ENCODE measurements around the gene GPN1.

The GPN1 gene

DNA sequence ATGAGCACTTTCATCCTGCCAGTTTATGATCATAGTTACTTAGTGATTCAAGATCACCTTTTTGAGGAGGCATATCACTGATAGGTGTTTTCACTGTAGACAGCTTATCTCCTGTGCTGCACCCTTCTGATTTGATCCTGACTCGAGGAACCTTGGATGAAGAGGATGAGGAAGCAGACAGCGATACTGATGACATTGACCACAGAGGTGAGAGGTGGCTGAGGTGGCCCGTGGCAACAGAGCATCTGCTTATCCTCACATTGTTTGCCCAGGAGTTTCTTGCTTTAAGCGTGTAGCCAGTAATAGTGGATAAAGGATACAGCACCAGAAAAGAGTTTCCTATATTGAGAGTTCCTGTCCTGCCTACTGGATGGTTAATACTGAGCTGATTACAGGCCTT, 18.9 kb downstream of the GPN1 start:
- DNase-seq (ENCODE audit: low read depth), result no peak
- no peak overlapping the region for H3K4me3 ChIP-seq (ENCODE audit: low read depth, low read length)
- no peak for TF ChIP-seq CTCF (IDR thresholded peaks at IDR 0.05; ENCODE audit: low read depth, low read length, missing control alignments)

DNA sequence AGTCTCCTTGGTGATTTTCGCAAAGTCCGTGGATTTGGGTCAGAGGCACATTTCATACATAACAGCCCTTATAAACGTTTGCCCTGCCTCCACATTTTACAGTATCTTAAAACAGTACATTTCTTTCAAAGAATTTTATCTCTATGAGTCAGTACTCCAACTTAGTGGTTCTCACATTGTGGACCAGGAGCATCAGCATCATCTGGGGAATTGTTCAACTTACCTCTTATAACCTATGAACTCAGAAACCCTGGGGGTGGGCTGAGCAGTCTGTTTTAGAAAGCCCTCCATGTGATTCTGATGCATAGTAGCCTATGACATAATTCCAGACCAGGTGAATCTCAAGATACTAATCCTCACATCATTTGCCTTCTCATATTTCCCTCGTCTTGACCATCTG, 22.2 kb downstream of the GPN1 start:
- TF ChIP-seq CTCF (IDR thresholded peaks at IDR 0.05; ENCODE audit: low read depth, low read length, missing control alignments), result no peak
- no peak for DNase-seq (ENCODE audit: low read depth)
- H3K4me3 ChIP-seq (ENCODE audit: low read depth, low read length), result no peak overlapping the region

DNA sequence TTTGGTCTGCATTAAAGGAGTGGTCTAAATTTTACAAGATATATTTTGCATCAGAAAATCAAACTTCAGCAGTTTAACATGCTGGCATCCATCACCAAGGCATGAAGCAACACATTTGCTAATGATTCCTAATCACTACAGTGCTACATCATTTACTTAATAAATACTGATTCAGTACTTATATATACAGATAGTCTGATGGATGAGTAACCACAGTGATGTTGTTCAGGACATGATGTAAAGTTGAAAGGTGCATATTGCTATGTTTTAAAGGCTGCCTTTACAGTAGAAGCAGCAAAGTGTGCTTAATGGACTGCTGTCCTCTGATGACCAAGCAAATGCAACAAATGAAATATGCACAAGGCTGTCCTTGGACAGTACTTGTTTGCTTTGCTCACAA, 23.5 kb downstream of the GPN1 start:
- no peak overlapping the region for H3K4me3 ChIP-seq (ENCODE audit: low read depth, low read length)
- no peak for DNase-seq (ENCODE audit: low read depth)
- TF ChIP-seq CTCF (IDR thresholded peaks at IDR 0.05; ENCODE audit: low read depth, low read length, missing control alignments), result no peak

- no peak overlapping the region for H3K4me3 ChIP-seq (ENCODE audit: low read depth, low read length)
- no peak for DNase-seq (ENCODE audit: low read depth)
- TF ChIP-seq CTCF (IDR thresholded peaks at IDR 0.05; ENCODE audit: low read depth, low read length, missing control alignments), result no peak
Measured at GRCh38 chr2:27652790-27653189, 23.9 kb downstream of the GPN1 start.

- DNase-seq (ENCODE audit: low read depth), result no peak
- no peak for TF ChIP-seq CTCF (IDR thresholded peaks at IDR 0.05; ENCODE audit: low read depth, low read length, missing control alignments)
- H3K4me3 ChIP-seq (ENCODE audit: low read depth, low read length), result no peak overlapping the region
Measured at GRCh38 chr2:27653397-27653796, 24.5 kb downstream of the GPN1 start.

DNA sequence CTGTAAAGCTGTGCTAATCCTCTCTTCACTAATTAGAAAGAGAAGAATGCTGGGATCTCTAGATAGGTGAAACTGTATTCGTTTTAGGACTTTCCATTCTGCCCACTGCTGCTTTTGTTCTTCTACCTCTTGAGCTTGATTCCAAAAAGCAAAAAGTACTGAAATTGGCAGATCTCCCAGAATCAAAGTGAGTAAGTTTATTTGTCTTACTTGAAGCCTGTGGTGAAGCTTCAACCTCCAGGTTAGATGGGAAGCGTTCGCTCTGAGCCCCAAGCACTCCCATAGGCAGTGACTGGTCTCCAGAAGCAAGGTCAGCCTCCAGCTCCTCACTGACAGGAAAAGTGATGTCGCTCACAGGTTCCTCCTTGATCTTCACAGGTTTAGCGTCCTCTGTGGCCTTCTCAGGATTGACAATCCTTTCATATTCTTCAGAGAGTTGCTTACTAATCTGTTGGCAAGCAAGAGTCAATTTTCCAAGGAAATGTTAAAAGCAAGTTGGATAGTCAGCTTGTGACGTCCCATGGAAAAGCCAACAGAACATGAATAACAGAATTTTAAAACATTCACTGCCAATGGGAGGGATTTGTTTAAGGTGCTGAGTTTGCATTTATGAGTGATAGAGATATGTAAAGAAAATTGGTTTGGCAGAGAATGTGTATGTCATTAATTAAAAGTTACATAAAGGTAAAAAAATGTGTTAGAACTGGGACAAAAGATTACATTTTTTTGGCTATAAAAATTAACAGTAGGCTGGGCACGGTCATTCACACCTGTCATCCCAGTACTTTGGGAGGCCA, 26.5 kb downstream of the GPN1 start:
- no peak for DNase-seq (ENCODE audit: low read depth)
- TF ChIP-seq CTCF (IDR thresholded peaks at IDR 0.05; ENCODE audit: low read depth, low read length, missing control alignments), result no peak
- no peak overlapping the region for H3K4me3 ChIP-seq (ENCODE audit: low read depth, low read length)

GRCh38 chr2:27661371-27661770, 32.5 kb downstream of the GPN1 start:
- DNase-seq (ENCODE audit: low read depth), result no peak
- H3K4me3 ChIP-seq (ENCODE audit: low read depth, low read length), result no peak overlapping the region
- no peak for TF ChIP-seq CTCF (IDR thresholded peaks at IDR 0.05; ENCODE audit: low read depth, low read length, missing control alignments)

Data from GM12864 (cell line).